Endothelial cell of umbilical vein (primary cell): Measurements from ENCODE around the gene HDAC5. TPM values are rescaled to one million over a fixed set of nuclear protein-coding genes. Genes with fewer than 3 reads are reported as not detected.
"Not testable (repeated sequence)": the region's sequence is repeated elsewhere in the genome, so short reads cannot be mapped to it uniquely, and the experiment has no call there.

Source experiments
- BruUV-seq: library from RNA; stranded (reverse); fragments of 400-500 nt; replicated peaks from 2 replicates; lab custom pipeline; 2021; lab: Mats Ljungman, UMichigan
- CTCF ChIA-PET: fragments of 300-600, 350-600 bp; sonication (Branson Sonifier 250); formaldehyde crosslinking; loops from one replicate; lab custom pipeline; 2021; ENCODE audit warnings: antibody characterized with exemption, inconsistent platforms; lab: Charles Lee
- POLR2A ChIA-PET: fragments of 300-600, 350-600 bp; sonication (Branson Sonifier 250); formaldehyde crosslinking; loops from one replicate; lab custom pipeline; 2021; ENCODE audit warnings: antibody characterized with exemption, inconsistent platforms; lab: Charles Lee
- DNase-seq: peaks from one replicate; pipeline ENCODE4 v3.0.0-alpha.2; 2011; ENCODE audit warnings: low read depth, low spot score
- FAIRE-seq: peaks from 2 replicates; lab custom pipeline; 2011; peaks lifted over from hg19 to GRCh38; lab: Jason Lieb, UNC
- H2AFZ ChIP-seq: 2 replicates; pipeline ENCODE4 v1.6.0; 2012; ENCODE audit warnings: low read depth, low read length, control low read depth, inconsistent platforms
- H3K27ac ChIP-seq: 2 replicates; pipeline ENCODE4 v1.5.1; 2011; ENCODE audit warnings: low read depth, mild to moderate bottlenecking, control low read depth, low read length, moderate library complexity; ENCODE audit not compliant: insufficient read depth
- H3K27me3 ChIP-seq, 2 experiments: 2 replicates each; pipeline versions ENCODE4 v1.6.0 to v1.6.1; 2011; ENCODE audit warnings: low read length in 2 of 2, mixed read lengths in 1 of 2; ENCODE audit not compliant: control insufficient read depth in 2 of 2, insufficient read depth in 2 of 2
- H3K36me3 ChIP-seq, 2 experiments: 2 replicates in 1 of 2; 3 replicates in 1 of 2; pipeline ENCODE4 v1.5.1; 2011; ENCODE audit warnings: low read length in 2 of 2, mild to moderate bottlenecking in 1 of 2, moderate library complexity in 1 of 2; ENCODE audit not compliant: control insufficient read depth in 2 of 2, insufficient read depth in 2 of 2; ENCODE audit errors: extremely low read depth in 1 of 2
- H3K4me1 ChIP-seq: 3 replicates; pipeline ENCODE4 v1.5.1; 2011; ENCODE audit warnings: mild to moderate bottlenecking, low read length; ENCODE audit not compliant: control insufficient read depth, insufficient read depth; ENCODE audit errors: extremely low read depth
- H3K4me2 ChIP-seq: 2 replicates; pipeline ENCODE4 v1.6.1; 2011; ENCODE audit warnings: low read length, control low read depth, mixed read lengths; ENCODE audit not compliant: insufficient read depth
- H3K4me3 ChIP-seq, 3 experiments: fragments of 200-600 bp in 1 of 3; sonication (generic), shearing (Covaris generic) in 1 of 3; replicated peaks in 1 of 3; 2 replicates each; pipeline ENCODE4 v1.5.1; 2011 to 2016; ENCODE audit warnings: control low read depth in 3 of 3, low read length in 3 of 3, mild to moderate bottlenecking in 2 of 3, inconsistent platforms in 1 of 3, low read depth in 1 of 3, moderate library complexity in 1 of 3; ENCODE audit not compliant: insufficient read depth in 1 of 3
- H3K79me2 ChIP-seq: 2 replicates; pipeline ENCODE4 v1.6.0; 2012; ENCODE audit warnings: low read length, inconsistent platforms; ENCODE audit not compliant: control insufficient read depth, insufficient read depth
- H3K9ac ChIP-seq: replicated peaks from 2 replicates; pipeline ENCODE3; 2011; ENCODE audit warnings: low read length, control low read depth; ENCODE audit not compliant: insufficient read depth; ENCODE audit errors: extremely low read depth
- H3K9me1 ChIP-seq: replicated peaks from 3 replicates; pipeline ENCODE4 v1.6.0; 2011; ENCODE audit warnings: mild to moderate bottlenecking, low read length; ENCODE audit not compliant: control insufficient read depth, insufficient read depth; ENCODE audit errors: extremely low read depth
- H3K9me3 ChIP-seq: replicated peaks from 2 replicates; pipeline ENCODE4 v1.5.1; 2012; ENCODE audit warnings: low read length, inconsistent platforms; ENCODE audit not compliant: control insufficient read depth, insufficient read depth
- H4K20me1 ChIP-seq: replicated peaks from 2 replicates; pipeline ENCODE3; 2011; ENCODE audit warnings: mild to moderate bottlenecking, low read length; ENCODE audit not compliant: control insufficient read depth, insufficient read depth; ENCODE audit errors: extremely low read depth
- FOS ChIP-seq: IDR thresholded peaks from 2 replicates; pipeline ENCODE4 v1.6.1; 2011; ENCODE audit warnings: mild to moderate bottlenecking, low read length, moderate library complexity, borderline replicate concordance; ENCODE audit not compliant: insufficient read depth
- GATA2 ChIP-seq: IDR thresholded peaks from 2 replicates; pipeline ENCODE4 v1.7.0; 2011; ENCODE audit warnings: low read depth, mild to moderate bottlenecking, moderate library complexity, mixed read lengths, low read length; ENCODE audit not compliant: insufficient read length, insufficient read depth
- MAX ChIP-seq: IDR thresholded peaks from 2 replicates; pipeline ENCODE4 v1.6.1; 2011; ENCODE audit not compliant: insufficient read depth, insufficient read length
- dilution Hi-C: fragments of 300-500 bp; cut with MboI; formaldehyde crosslinking; loops from one replicate; pipeline ENCODE4 v1.15.0; 2019; ENCODE audit warnings: low sequenced_read_pairs; ENCODE audit not compliant: extremely low pct_ligation_motif_present
- intact Hi-C: fragments of 100-400 bp; cut with micrococcal nuclease; formaldehyde crosslinking; loops from one replicate; pipeline ENCODE4 v1.10.0; 2022
- polyA plus RNA-seq, 4 experiments: library from polyadenylated mRNA; depleted of rRNA in 3 of 4; stranded (reverse) in 3 of 4; unstranded in 1 of 4; fragments of >200 nt; gene quantifications; 2 replicates each; pipeline versions ENCODE4 v1.2.1 to v1.2.3, GENCODE V29; 2011 to 2012; ENCODE audit warnings: missing spikeins in 1 of 4
- total RNA-seq: library from RNA; stranded (reverse); gene quantifications from 2 replicates; pipeline ENCODE4 v1.2.3, GENCODE V29; 2021

Gene HDAC5
- total and polyA plus RNA-seq, 2 donors (not counting 3 experiments of a cell fraction or from before 2014, with no cell fraction given), result 35.4 to 40.4 TPM

GRCh38 chr17:44049294-44050060 lies 74.0 kb downstream of the HDAC5 start:
- H3K4me2 ChIP-seq, result no peak overlapping the region
- peaks cover 4% of the 10 kb centered on the region for H3K4me1 ChIP-seq
- H3K9me1 ChIP-seq, result no peaks in the 10 kb centered on the region
- no peak for TF ChIP-seq GATA2
- no peak for TF ChIP-seq FOS
- TF ChIP-seq MAX, result no peak
- H3K79me2 ChIP-seq, result peaks cover 74% of the 10 kb centered on the region
- POLR2A ChIA-PET, result no interaction called here
- intact Hi-C loops (no loop called here), dilution Hi-C loops (no loop called here)
- H3K27ac ChIP-seq, result no peak overlapping the region
- peaks cover 6% of the 10 kb centered on the region for H4K20me1 ChIP-seq
- no peak for DNase-seq
- FAIRE-seq, result no peak
- no peaks in the 10 kb centered on the region for H3K27me3 ChIP-seq
- no peak overlapping the region for H3K9ac ChIP-seq
- no TSS peak for BruUV-seq
- H2AFZ ChIP-seq, result no peak overlapping the region
- CTCF ChIA-PET, result interaction anchor here (0.9 to 2.5 kb wide), 5 partner anchors 8 to 119 kb away, joined by 3 to 13 read pairs (median 5); partner anchors contain the start of gene HDAC5
- H3K4me3 ChIP-seq, result no peak overlapping the region
- H3K9me3 ChIP-seq, result no peaks in the 10 kb centered on the region
- H3K36me3 ChIP-seq, result peaks cover 9 to 29% of the 10 kb centered on the region in 2 experiments

GRCh38 chr17:44046893-44047292 lies 76.5 kb downstream of the HDAC5 start:
- H3K9me3 ChIP-seq, H4K20me1 ChIP-seq, POLR2A ChIA-PET, H3K4me2 ChIP-seq, H3K27me3 ChIP-seq, H3K9ac ChIP-seq, H3K27ac ChIP-seq, H3K4me1 ChIP-seq, DNase-seq, H3K9me1 ChIP-seq, dilution Hi-C loops, BruUV-seq, H2AFZ ChIP-seq, intact Hi-C loops, H3K4me3 ChIP-seq, FAIRE-seq: not testable (repeated sequence)
- Histone ChIP-seq H3K36me3 (peaks cover 4 to 18% of the 10 kb centered on the region in 2 experiments), H3K79me2 (peaks cover 69% of the 10 kb centered on the region)
- CTCF ChIA-PET, result interaction anchor here (1.0 kb wide), 1 partner anchor 69 kb away, joined by 5 read pairs; no protein-coding TSS in a partner anchor
